ENCODE results near the gene MYMK.

Gene MYMK

DNA sequence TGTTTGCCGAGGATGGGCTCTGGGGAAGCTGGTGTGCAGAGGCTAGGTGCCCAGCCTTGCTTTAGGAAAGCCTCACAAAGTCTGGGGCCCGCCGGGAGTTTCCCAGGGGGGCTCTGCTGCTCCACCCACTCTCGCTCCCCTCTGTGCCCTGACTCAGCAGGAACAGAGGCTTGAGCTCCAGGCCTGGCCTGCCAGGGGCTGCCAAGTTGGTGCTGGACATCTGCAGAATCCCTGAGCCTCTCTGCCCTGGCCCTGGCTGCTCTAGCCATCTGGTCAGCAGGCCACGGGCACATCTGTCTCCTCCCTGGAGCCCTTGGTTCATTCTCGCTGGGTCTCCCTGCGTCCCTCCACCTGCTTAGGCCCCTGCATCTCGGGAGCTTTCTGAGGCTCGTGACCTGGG is 9.1 kb upstream of the MYMK start:
- no peak for DNase-seq

DNA sequence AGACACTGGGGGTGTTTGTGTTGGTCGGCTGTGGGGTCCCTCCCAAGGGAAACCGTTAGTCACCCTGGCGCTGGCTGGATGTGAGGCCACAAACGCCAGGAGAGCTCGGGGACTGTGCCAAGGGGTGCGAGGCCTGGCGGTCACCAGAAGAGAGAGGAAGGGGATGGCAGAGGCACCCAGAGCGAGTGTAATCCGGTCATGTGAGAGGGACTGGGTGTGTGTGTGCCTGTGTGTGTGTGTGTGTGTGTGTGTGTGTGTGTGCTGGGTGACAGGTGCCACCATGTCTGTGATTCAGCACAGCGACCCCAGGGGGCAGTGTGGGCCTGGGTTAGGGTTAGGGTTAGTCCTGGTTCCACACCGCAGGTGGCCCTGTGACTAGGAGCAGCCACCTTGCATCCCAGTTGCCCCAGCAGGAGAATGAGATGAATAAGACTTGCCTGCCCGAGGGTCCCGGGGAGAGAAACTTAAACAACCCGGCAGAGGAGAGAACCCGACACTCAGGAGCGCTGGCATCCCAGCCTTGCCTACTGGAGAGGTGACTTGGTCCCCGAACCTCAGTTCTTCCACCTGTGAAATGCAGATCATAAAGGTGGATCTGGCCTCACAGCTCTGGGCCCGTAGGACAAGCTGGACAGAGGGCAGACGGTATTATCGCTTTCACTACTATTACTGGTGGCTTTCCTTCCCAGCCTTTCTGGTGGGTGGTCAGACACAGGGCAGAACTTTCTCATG is 8.3 kb upstream of the MYMK start:
- peak; percentile 86 for DNase-seq

DNA sequence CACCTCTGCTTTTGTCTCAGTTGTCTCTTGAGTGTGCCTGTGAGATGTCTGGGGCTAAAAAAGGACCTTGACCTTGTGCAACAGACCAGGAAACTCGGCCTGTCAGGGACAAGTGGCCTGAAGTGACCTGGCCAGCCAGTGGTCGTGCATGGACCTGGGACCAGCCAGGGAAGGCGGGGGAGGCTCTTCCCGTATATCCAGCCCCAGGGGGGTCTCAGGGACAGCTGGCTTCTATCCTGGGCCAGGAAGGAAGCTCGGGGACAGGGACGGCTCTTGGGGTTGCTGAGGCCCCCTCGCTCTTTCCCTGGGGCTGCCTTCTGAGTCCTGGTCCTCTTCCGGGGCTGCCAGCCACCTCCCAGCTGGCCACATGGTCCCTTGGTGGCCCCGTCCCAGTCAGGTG is 6.5 kb upstream of the MYMK start:
- DNase-seq = no peak

DNA sequence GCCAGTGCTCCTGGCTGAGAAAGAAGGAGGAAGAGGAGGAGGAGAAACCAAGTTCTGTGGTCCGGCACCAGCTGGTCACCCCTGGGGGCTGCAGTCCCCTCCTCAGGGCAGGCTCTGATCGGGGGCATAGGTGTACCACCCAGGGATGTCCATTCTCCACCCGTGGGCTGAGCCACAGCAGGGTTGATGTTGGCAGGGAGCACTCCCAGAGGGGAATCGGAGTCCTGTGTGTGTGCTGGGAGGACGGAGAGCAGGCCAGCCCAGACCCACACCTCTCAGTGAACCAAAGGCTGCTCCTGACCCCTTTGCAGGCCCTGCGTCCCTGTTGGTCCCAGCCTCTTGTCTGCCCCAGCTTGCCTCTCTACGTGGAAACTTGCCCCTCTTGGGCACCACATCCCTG is 5.1 kb upstream of the MYMK start:
- DNase-seq = no peak

DNA sequence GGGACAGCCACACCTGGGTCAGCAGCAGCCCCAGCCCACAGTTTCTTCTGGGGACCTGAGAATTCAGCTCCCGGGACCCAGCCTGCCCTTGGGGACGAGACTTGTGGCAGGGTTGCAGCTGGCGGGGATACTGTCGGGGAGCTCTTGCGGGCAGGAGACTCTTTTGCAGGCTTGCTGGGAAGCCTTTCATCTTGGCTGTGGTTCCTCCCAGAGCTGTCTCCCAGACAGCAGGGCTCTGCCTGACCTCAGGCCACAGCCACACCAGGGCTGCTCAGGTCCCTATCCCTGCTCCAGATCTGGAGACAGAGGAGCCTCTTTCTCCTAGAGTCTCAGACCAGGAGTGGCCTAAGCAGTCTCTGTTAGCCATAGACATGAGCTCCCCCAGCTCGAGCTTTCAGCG is 4.7 kb upstream of the MYMK start:
- DNase-seq = no peak

DNA sequence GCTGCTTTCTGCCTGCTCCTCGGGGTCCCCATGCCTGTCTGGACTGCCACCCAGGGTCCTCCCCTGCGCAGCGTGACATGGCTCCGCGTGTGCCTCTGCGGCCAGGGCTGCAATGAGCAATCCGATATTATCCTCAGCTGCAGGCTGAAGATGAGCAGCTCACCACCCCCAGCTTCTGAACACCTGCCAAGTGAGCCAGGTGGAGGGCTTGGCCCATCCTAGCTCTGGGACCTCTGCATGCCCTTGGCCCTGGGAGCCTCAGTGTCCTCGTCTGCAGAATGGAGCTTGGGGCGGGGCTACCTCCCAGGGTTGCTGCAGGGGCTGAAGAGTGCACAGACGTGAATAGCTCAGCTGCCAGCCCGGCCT is 4.1 kb upstream of the MYMK start:
- DNase-seq = no peak

DNA sequence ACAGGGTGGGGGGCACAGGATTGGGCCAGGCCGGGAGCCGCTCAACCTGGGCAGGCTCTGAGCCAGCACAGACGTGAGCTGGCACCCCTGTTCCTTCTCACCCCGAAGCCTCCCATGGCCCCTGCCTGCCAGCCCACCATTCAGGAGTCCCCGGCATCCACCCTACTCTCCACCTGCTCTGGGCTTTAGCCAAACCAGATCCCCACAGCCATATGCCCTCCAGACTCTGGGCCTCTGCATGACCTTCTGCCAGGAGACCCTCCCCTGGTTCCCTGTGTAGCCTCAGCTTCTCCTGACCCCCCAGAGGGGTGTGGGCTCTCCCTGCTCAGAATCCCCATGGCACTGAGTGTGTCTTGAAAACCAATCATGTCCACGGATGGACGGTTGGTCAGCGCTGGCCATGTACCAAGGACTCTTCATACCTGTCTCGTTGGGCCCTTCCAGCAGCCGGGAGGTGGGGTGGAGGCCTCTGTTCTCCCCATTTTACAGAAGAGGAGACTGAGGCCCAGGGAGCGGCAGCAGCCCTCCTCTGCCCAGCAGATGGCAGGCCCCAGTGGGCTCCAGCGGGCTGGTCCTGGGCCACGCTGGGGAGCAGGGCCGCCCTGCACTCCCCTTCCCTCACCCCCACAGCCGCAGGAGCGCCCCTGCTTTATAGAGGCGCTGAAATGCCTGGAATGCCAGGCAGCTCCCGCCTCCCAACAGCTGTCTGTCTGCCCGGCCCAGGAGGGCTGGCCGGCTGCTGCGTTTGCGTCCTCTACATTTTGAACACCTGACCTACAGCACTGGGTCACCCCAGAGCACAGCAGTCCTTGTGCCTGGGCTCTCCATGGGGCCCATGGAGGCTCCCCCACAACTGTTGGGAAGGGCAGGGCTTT is 3.5 kb upstream of the MYMK start:
- DNase-seq = no peak

DNA sequence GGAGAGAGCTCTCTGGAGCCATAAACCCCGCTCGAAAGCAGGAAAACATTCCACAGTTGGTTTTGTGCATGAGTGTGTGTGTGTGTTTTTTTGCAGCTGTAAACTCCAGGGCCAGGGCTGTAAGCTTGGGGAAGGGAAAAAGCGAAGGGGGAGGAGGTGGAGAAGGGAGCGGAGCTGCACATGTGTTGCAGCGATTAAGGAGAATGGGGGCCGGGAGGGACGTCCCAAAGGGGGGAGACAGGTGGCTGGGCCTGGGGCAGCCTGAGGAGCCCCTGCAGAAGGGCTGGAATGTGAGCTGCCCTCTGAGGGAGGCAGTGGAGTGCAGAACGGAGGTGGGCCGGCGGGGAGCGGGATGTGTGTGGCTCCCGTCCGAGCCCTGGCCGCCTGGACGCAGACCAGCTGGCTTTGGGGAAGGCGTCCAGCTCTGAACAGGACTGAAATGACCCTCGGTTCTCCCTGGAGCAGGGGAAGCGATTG is 2.7 kb upstream of the MYMK start:
- no peak for DNase-seq

DNA sequence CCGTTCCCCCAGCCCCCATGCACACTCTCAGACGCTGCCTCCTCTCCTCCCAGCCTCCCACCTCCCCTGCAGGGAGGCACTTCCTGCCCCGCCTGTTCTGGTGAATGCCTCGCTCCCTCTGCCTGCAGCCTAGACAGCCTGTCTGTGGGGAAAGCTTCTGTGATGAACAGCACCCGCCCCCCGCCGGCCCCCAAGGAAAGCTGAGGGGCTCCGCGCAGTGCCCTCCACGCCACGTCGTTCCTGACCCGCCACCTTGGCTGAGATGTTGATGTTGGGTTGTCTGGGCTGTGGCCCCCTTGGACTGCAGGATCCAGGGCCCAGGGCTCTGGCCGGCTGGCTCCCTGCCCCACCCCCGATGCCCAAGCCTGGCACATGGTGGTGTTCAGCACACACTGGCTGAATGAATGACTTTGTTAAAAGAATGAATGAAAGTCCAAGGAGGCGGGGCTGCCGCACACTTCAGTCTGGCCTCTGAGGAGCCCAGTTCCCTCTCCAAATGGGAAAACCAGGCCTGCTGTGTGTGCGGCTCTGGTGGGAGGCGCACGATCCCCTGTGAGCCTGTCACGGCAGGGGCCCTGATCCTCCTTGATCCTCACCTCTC is 2.1 kb upstream of the MYMK start:
- peak; percentile 47 for DNase-seq

DNA sequence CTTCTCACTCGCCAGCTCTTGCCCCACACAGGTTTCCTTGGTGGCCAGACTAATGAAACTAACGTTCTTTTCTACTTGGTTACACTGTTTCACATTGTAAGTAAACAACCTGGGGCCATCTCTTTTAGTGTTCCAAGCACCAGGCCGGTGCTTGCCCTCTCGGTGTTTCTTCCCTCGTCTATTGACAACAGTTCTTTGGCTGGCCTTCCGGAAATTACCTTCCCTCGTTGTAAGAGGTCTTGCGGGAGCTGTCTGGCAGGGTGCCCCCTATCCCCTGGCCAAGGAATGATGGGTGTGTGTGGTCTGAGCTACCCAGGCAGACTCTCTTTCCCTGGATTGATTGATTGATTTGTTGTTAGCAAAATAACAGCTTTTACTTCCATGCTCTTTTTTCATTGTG is 918 bp upstream of the MYMK start:
- DNase-seq = no peak

DNA sequence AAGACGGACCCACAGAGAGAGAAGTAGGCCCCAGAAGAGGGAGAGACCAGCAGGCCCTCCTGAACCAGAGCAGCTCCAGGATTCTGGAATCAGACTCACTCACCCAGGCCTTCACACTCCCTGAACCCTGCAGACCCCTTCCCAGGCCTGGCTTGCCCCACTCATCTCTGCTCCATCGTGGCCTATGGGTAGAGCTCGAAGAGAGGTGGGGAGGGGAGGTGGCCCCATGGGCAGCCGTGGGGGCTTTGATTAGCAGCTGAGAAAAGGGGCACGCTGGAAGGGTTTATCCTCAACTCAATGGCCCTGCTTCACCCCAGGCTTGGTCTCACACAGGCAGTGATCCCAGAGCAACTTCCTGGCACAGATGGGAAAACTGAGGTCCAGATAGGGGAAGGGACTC is 613 bp downstream of the MYMK start:
- no peak for DNase-seq

DNA sequence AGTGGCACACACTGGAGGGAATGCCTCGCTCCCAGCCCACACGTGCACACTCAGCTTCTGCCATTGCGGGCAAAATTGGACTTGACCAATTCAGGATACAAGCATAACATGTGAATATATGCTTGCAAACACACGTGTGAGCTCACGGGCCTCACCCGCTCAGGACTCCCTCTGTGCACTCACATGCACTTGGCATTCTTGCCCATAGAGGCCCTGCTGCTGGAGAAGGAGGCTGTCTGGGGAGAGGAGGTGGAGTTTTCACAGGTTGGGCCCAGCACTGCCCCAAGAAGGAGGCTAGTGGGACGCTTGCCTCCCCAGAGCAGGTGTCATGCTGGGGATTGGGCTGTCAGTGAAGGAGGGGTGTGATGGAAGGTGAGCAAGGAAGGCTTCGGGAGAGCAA is 1.7 kb downstream of the MYMK start:
- peak; percentile 29 for DNase-seq

DNA sequence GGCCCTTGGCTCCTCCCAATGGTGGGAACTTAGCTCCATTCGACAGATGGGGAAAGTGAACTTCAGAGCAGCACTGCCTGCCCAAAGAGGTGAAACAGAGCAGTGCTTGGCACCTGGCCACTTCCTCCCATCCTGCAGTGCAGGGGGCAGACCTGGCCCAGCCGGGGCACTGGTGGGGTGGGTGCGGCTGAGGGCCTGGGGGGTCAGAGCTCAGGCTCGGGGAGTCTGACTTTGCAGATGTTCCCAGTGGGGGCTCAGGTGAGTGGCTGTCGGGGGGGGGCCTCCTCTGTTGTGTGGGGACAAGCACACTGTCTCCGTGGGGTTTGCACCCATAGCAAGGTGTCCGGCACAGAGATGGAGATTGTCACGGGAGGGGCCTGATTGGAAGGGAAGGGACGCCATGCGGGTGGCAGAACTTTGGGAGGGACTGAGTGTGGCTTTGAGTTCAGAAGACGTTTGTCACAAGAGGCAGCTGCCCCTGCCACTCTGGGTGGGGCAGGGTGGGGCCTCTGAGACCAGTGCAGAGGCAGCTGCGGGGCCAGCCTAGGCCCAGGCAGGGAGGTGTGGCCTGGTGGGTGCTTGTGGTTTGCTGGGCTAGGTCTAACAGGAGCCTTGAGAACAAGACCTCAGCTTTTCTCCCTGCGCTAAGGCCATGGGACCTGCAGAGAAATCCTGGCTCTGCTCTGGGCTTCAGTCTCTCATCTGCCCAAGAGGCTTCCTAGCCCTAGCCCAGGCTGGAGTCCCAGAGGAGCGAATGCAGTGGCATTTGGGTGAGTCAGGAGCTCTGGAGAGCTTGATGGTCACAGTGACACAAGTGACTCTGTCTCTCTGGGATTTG is 2.5 kb downstream of the MYMK start:
- peak; percentile 95 for DNase-seq

DNA sequence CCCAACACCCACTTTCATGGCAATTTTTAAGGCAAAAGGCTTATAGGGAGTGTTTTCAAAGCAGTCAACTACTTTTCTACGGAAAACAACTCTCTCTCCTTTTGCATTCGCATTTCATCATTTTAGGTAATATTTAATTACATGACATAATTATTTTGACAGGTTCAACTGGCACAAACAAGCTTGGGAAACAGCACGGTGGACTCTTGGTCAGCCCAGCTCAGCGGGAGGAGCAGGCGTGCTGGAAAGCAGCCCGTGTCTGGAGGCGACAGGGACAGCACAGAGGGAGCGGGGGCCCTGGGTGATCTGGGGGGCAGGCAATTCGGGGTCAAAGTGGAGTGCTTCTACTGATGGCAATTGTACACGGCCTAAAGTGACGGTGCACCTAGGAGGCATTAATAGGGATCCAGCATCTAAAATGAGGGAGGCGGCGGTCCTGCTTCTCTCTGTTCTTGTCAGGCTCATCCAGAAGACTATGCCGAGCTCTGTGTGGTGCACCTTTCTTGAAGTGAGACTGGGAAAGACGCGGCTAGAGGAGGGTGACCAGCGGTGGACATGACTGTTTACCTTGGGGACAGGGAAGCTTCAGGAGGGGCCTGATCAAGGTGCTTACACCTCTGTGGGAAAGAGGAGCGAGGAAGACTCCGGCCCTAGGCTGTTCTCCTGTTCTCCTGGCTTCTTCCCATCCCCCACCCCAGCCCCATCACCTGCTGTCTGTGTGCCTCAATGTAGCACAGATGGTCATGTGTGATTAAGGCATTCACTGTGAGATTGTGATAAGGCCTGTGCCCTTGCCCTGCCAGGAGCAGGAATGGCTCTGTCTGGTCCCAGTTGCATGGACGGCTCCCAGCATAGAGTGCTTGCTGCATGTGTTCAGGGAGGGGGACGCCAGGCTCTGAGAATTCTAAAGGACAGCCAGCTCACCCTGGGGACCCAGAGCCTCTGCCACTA is 3.4 kb downstream of the MYMK start:
- peak; percentile 78 for DNase-seq

DNA sequence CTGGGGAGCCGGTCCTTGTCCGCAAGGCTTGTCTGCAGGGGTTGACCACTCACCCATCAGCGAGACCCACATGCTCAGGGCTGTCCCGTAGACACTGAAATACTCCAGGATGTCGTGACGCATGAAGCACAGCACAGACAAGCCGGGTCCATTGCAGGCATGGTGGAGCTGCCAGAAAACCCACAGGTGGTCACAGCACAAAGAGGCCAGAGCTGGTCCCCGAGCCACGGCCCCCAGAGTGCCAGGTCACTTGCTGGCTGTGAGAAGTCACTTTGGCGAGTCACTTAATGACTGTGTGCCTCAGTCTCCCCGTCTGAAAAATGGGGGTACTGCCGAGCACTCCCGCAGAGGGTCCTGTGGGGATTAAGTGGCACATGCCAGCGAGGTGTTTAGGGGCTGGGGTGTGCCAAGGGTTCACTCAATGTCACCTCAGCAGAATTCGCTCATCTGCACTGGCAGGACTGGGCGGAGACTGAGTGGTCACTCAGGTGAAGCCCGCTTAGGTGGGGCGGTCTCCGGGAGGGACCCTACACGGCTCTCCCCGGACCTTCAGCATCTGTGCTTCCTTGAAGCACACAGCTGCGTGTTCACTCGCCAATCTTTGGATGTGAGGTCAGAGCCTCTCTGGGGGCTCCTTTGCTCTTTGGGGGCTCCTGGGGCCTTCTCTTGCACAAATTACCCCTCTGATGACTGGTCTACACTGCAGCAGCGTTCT is 4.5 kb downstream of the MYMK start:
- no peak for DNase-seq

DNA sequence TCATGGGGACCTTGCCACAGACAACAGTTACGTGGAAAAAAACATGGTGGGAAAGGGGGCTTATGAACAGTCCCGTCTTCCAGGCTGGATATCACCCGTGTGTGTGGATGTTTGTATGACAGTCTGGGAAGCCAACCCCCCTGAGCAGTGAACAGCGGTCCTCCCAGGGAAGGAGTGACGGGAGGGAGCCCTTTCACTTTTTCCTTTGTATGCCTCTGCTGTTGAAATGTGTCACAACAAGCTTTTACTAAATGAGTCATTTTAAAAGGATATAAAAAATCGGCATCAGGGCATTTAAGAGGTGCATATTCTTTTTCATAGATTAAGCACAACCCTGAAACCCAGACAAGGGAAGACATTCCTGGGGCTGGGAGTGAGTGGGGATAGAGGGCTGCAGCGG is 5.1 kb downstream of the MYMK start:
- DNase-seq = no peak

DNA sequence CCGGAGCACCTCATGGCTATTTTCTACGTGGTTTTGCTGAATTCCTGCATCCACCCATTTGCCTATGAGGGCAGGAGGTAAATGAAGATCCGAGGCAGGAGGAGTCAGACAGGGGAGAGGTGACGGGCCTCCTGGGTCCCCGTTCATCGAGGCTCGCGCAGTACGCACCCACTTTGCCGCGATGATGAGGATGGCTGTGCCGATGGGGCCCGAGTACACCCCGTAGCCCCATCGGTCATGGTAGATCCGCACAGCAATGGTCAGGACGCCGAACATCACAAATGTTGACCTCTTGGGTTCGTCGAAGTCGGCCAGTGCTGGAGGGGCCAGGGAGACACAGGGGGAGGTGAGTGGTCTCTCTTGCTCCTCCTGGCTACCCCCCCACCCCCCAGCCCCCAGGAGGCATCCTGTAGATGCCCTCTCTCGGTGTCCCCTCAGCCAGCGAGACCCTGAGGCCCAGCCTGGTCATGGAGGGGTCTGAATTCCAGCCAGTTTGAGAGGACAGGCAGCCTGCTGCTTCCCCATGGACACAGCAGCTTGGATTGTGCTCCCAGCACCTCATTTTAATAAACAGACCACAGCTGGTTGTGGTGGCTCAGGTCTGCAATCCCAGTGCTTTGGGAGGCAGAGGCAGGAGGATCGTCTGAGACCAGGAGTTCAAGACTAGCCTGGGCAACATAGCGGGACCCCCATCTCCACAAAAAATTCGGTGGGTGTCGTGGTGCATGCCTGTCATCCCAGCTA is 5.9 kb downstream of the MYMK start:
- no peak for DNase-seq

DNA sequence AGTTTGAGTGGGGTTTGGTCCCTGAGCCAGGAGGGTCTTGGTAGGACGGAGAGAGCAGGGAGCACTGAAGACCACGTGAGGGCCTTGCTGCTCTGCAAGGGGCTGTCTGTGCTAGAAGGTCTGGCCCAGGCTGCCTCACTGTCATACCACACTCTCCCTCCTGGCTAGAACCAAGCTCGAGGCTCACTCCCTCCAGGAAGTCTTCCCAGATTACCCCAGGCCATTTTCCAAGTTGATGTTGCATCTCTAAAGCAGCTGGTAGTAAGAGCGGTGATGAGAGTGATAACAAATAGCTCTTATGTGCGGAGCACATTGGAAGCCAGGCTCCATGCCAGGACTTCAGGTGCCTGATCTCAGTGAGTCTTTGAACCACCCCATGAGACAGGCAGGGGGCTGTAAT is 6.6 kb downstream of the MYMK start:
- DNase-seq = no peak

DNA sequence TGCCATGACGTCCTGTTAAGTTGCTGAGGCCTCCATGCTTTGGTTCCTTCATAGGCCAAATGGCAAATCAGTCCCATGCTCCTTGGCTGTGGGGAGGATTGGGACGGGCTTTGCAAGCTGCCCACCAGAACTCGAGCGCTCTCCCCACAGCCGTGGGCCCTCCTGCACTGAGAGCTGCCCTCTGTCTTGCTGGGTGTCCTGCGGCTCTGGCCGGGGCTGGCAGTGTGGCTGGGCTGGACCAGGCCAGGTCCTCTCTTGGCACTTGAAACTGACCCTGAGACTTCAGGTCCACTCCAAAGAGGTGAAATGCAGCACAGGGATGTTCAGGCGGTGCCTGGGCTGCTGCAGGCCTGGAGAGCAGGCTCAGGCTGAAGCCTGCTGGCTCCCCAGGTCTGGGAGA is 7.0 kb downstream of the MYMK start:
- DNase-seq = no peak

DNA sequence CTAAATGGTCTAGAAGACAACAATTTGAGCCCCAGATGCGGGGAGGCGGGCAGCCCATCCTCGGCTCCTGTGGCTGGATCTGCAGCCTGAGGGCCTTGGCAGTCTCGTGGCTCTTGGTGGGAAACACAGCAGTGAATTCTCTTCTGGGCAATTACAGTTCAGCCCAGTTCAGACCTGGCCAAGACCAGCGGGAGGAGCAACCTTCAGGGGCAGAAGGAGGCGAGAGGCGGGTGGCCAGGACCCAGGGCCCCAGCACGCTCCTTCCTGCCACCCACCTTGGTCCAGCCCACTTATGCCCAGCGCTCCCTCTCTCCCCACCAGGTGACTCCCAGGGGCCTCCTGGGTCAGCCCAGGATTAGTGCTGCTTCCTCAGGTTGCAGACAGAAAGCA is 7.8 kb downstream of the MYMK start:
- DNase-seq = no peak

All from hematopoietic multipotent progenitor cell treated with erythropoietin and hydrocortisone succinate and interleukin-3 and kit ligand, for 6 days (in vitro differentiated cells).